ENCODE results near the gene IP6K1.
"Not testable (repeated sequence)": the region's sequence is repeated elsewhere in the genome, so short reads cannot be mapped to it uniquely, and the experiment has no call there.

IP6K1 gene

GRCh38 chr3:49794431-49794830 is 8.1 kb upstream of the IP6K1 start:
- DNase-seq (ENCODE audit: low spot score): no peak

- DNase-seq (ENCODE audit: low spot score): no peak
These were observed 7.2 kb upstream of the IP6K1 start for GRCh38 chr3:49793486-49794085.

DNA sequence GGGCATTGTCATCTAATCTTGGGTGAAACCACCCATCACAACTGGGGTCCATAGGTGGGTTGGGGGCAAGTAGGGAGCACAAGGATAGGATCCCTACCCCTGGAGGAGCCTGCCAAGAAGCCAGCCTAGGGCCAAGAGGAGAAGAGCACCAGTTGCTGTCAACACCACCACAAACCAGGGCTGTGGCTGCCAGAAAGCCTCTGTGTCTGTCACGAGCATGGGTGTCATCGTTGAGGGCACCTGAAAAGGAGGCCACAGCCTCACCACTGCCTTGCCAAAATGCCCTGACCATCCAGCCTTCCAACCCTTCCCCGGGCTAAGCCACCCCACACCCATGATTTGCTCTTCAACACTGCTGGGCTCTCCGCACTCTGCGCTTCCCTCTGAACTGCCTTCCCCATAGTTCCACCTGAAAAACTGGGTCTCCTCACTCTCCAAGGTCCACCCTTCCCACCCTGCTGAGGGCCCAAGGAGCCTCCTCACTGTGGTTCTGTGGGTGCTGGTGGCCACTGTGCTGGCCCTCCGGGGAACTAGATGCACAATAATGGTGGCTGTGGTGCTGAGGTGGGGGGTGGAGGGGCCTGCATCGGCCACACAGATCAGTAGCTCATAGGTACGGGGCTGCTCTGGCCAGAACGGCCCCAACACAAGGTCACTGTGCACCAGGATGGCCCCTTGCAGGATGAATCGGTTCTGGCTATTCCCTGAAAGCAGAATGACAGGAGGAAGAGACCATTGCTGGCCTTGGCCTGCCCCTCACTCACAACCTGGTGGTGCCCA is 6.2 kb upstream of the IP6K1 start:
- DNase-seq (ENCODE audit: low spot score): no peak

DNA sequence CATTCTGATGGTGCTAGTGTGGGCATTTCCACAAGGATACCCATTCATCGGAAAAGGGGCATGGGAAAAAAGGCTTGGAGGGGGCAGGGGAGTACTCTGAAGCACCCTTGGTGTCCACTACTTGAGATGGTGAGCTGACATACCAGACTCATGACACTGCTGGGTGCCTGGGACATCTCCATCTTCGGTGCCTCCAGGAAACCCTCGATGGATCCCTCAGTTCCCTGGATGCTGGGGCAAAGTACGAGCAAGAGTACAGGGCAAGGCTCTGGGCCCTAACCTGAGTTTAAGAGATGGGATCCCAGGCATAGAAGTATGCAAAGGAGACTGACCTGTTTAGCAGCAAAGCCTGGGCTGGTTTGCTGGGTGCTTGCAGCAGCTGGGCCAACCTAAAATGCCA is 5.2 kb upstream of the IP6K1 start:
- no peak for DNase-seq (ENCODE audit: low spot score)

DNA sequence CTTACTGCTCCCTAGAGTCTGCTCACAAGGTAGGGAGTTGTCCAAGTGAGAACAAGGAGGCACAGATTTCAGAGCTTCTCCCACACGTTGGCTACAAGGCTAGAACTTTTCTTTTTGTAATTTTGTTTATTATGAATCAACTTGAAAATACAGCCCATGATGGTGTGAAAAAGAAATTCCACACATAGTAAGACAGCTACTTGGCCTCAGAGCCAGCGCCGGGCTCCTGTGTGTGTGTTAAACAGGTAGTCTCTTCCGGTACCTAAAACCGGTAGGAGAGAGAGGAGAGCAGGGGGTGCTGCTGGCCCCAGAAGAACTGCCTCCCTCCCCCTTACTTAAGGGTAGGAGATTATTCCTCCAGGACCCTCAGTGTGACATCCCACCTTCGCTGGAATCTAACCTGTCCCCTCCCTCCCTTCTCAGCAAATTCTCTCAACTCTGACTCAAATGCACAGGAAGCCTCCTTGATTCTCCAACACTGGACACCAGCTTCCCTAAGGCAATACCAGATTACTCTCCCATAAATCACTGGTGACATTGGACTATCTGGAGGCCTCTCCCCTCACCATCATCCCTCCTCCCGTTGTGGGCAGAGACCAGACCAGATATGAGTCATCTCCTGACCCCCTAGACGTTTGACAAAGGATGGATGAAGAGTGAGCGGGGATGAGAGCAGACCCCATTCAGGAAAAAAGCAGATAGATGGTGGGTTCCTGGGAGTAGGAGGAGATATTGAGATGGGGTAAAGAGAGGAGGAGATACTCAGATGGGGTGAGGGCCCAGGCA is 4.5 kb upstream of the IP6K1 start:
- DNase-seq (ENCODE audit: low spot score): no peak

DNA sequence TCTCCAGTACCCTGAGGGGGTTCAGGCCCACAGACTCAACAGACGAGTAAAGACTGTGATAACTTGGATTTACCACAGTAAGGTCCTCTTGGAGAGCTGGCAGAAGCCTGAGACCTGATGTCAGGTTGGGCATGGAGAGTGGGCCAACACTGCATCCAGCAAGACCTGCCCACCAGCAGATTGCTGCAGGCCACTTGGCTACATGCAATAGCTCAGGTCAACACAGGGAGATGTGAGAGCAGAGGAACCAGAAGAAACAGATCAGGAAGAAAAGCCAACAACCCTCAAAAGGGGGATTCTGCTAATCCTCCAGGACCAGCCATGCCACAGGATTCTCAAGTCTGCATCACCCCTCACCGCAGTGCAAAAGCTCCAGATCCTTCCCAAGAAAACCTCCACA is 1.7 kb upstream of the IP6K1 start:
- DNase-seq (ENCODE audit: low spot score): no peak

DNA sequence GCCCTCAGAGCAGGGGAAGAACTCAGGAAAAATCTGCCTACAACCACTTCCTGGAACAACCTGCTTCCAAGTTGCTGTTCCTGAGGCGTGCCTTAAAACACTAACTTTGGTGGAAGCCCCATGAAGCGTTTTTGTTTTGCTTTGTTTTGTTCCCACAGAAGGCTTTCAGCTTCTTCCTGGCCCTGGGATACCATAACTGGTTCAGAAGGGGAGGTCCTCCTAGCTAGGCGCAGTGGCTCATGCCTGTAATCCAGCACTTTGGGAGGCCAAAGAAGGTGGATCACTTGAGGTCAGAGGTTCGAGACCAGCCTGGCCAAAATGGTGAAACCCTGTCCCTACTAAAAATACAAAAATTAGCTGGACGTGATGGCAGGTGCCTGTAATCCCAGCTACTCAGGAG is 1.2 kb upstream of the IP6K1 start:
- no peak for DNase-seq (ENCODE audit: low spot score)

- no peak for DNase-seq (ENCODE audit: low spot score)
These were observed 781 bp upstream of the IP6K1 start for GRCh38 chr3:49787182-49787464.

- peak; percentile 28 for DNase-seq (ENCODE audit: low spot score)
These were observed 581 bp downstream of the IP6K1 start for GRCh38 chr3:49785565-49786356.

DNA sequence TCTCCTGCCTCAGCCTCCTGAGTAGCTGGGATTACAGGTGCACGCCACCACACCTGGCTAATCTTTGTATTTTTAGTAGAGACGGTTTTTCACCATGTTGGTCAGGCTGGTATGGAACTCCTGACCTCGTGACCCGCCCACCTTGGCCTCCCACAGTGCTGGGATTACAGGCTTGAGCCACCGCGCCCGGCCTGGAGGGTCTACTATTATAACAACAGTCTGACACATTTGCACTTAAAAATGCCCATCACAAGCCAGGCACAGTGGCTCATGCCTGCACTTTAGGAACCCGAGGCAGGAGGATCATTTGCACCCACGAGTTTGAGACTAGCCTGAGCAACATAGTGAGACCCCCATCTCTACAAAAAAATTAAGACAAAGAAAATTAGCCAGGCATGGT is 4.1 kb downstream of the IP6K1 start:
- DNase-seq (ENCODE audit: low spot score): not testable (repeated sequence)

GRCh38 chr3:49781415-49782199 is 4.7 kb downstream of the IP6K1 start:
- no peak for DNase-seq (ENCODE audit: low spot score)

DNA sequence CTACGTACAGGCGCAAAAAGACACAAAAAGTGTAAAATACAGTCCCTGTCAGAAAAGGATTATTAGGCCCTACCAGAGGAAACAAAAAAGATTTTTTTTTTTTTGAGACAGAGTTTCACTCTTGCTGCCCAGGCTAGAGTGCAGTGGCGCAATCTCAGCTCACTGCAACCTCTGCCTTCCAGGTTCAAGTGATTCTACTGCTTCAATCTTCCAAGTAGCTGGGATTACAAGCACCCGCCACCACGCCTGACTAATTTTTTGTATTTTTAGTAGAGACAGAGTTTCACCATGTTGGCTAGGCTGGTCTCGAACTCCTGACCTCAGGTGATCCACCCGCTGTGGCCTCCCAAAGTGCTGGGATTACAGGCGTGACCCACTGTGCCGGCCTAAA is 5.4 kb downstream of the IP6K1 start:
- DNase-seq (ENCODE audit: low spot score): not testable (repeated sequence)

DNA sequence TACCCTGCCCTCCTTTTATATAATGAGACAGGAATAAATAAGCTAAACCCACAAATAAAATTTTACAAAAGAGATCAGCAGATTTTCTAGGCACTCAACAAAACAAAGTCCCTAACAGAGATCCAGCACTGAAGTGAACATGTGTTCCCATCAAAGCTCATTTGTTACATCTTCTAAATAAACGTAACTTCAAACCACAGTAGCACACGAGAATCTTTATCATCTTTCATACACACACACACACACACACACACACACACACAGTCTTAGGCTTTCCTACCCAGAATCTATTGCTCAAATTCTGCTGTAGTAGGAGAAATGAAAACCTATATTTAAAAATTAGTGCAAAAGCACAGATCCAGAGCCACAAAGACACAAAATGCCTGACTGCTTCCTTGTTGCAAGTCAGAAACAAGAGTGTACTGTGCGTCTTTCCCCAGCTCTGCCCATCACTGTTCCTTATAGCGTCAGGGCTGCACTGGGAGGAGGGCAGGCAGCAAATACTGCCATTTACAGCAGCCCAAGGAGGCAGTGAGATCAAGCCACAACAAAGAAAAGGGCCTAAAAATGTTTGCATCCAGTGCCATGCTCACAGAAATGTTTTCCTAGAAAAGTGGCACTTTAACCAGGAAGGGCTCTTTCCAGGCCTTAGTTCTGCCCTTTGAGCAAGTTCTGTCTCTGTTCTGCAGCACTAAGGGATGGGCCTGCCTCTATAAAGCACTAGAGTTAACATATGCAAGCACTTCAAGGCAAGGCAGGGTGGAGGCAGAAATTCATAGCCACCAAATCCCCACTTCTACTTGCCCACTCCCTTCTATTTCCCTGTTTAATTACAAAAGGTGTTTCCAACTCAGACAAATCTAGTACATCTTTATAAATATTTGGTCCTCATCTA is 6.0 kb downstream of the IP6K1 start:
- DNase-seq (ENCODE audit: low spot score): no peak

DNA sequence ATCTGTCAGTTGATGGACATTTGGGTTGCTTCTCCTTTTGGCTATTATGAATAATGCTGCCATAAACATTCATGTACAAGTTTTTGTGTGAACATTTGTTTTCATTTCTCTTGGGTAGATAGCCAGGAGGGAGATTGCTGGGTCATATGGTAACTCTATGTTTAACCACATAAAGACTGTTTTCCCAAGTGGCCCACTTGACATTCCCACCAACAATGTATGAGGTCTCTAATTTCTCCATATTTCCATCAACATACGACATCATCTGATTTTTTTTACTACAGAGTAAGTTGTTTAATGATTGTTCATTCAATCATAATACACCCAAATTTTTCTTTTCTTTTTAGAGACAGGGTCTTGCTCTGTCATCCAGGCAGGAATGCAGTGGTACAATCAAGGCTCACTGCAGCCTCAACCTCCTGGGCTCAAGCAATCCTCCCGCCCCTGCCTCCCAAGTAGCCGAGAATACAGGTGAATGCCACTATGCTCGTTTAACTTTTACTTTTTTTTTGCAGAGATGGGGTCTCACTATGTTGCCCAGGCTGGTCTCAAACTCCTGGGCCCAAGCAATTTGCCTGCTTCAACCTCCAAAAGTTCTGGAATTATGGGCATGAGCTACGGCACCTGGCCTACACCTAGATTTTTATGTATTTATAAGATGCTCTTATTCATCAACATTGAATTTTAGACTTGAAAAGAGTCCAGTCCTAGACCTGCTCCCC is 6.8 kb downstream of the IP6K1 start:
- DNase-seq (ENCODE audit: low spot score): no peak

DNA sequence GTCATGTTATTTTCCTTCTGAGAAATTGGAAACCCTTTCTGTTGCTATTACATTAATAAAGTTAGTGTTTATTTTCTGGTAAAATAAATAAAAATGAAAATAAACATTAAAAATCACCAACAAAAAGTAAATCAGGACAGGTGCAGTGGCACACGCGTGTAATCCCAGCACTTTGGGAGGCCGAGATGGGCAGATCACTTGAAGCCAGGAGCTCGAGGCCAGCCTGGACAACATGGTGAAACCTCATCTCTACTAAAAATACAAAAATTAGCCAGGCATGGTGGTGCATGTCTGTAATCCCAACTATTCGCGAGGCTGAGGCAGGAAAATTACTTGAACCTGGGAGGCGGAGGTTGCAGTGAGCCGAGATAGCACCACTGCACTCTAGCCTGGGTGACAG is 10.2 kb downstream of the IP6K1 start:
- not testable (repeated sequence) for DNase-seq (ENCODE audit: low spot score)

DNA sequence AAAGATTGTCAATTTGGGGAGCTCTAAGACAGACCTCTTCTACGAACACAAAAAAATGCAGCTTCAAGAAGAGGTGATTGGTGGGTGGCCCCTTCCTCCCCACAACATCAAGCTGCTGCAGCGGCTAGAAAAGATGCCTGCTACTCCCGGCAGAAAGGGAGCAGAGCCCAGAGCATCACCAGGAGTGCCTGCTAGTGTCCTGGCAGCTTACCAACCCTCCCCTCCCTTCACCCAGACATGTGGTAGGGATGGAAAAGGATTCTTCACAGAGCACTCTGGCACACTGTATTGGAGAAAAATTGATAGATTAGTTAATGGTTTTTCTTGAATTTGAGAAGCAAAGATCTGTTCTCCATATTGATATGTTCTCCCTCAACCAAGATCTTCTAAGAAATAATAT is 10.8 kb downstream of the IP6K1 start:
- no peak for DNase-seq (ENCODE audit: low spot score)

- DNase-seq (ENCODE audit: low spot score): no peak
These were observed 13.6 kb downstream of the IP6K1 start for GRCh38 chr3:49772703-49773102.

GRCh38 chr3:49771340-49771938 is 14.9 kb downstream of the IP6K1 start:
- DNase-seq (ENCODE audit: low spot score): no peak

DNA sequence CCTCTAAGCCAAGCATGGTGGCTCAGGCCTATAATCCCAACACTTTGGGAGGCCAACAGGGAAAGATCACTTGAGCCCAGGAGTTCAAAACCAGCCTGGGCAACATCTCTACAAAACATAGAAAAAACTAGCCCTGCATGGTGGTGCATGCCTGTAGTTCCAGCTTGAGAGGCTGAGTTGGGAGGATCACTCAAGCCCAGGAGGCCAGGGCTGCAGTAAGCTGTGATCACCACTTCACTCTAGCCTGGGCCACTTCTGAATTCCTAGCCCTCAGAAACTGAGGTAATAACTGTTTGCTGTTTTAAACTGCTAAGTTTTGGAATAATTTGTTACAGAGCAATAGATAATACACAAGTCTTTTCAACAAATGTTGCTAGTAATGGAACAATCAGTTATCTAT is 16.4 kb downstream of the IP6K1 start:
- no peak for DNase-seq (ENCODE audit: low spot score)

Data from kidney capillary endothelial cell (primary cell).